ENCODE data around the gene PGAP6. TPM values are rescaled to one million over a fixed set of nuclear protein-coding genes. Genes with fewer than 3 reads are reported as not detected.

PGAP6 gene, protein sequence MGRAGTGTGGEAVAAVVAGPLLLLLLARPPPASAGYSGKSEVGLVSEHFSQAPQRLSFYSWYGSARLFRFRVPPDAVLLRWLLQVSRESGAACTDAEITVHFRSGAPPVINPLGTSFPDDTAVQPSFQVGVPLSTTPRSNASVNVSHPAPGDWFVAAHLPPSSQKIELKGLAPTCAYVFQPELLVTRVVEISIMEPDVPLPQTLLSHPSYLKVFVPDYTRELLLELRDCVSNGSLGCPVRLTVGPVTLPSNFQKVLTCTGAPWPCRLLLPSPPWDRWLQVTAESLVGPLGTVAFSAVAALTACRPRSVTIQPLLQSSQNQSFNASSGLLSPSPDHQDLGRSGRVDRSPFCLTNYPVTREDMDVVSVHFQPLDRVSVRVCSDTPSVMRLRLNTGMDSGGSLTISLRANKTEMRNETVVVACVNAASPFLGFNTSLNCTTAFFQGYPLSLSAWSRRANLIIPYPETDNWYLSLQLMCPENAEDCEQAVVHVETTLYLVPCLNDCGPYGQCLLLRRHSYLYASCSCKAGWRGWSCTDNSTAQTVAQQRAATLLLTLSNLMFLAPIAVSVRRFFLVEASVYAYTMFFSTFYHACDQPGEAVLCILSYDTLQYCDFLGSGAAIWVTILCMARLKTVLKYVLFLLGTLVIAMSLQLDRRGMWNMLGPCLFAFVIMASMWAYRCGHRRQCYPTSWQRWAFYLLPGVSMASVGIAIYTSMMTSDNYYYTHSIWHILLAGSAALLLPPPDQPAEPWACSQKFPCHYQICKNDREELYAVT
- total RNA-seq, result 54.2 TPM

GRCh38 chr16:381789-382717 is at the start of gene PGAP6:
Gene PGAP6, minus strand, starts transcription at chr16:381978. Its CDS starts 157 bp downstream, at chr16:381821.

GRCh38 chr16:425082-425718 is 43.4 kb upstream of the PGAP6 start, which contains the start of gene RAB11FIP3:
Gene RAB11FIP3, plus strand, starts transcription at chr16:425649. Its CDS starts 358 bp downstream, at chr16:426007.

GRCh38 chr16:401468-402348 is 19.9 kb upstream of the PGAP6 start, which contains the start of gene DECR2:
Gene DECR2, plus strand, starts transcription at chr16:401885. Its CDS starts 79 bp downstream, at chr16:401964.

GRCh38 chr16:397135-397661 is 15.4 kb upstream of the PGAP6 start, which contains the start of gene NME4:
Gene NME4, plus strand, starts transcription at chr16:397199. Its CDS starts 24 bp downstream, at chr16:397223.

GRCh38 chr16:370443-370842 is 11.3 kb downstream of the PGAP6 start, which contains the start of gene MRPL28:
Gene MRPL28, minus strand, starts transcription at chr16:370538. Its CDS starts 320 bp downstream, at chr16:370218.

DNA sequence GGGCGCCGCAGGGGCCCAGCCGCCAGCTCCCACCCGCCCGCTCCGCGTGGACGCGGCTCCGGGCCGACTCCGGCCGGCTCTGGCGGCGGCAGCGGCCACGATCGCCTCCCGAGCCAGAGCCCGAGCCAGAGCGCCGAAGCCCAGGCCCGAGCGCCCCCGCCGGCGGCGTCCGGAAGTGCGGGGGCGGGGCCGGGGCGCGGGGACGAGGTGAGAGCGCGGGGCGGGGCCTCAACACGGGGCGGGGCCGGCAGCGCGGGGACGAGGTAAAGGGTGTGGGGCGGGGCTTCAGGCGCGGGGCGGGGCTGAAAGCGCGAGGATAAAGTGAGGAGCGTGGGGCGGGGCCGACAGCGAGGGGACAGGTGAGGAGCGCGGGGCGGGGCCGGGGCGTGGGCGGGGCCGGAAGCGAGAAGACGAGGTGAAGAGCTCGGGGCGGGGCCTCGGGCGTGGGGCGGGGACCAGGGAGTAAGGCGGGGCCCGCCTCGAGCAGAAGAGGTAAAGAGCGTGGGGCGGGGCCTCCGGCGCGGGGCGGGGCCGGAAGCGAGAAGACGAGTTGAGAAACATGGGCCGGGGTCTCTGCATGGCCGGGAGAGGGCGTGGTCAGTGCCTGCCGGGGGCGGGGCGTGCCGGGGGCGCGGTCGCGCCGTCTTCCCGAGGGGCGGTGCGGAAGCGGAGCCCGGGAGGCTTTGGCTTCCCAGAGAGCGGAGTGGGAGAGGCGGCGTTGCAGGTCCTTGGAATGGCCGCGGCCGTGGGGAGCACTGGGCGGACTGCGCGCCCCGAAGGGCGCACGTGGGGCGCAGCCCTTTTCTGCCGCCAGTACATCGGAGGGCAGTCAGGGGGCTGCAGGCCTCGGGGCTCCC is 29.0 kb downstream of the PGAP6 start, which contains the start of gene AXIN1:
Gene AXIN1 (minus strand): TSS at position 177 of the 857 bp plus-strand sequence. CDS start 5,698 bp downstream, outside the sequence.

Other genes with a start within 250 kb of the PGAP6 start
- gene NPRL3, start 243.3 kb downstream of the PGAP6 start, total RNA-seq, result 31.1 TPM
- gene HBZ, start 229.3 kb downstream of the PGAP6 start, total RNA-seq, result 38.7 TPM
- 135 TPM for gene HBM, start 216.0 kb downstream of the PGAP6 start, total RNA-seq
- 14,996 TPM for gene HBA2, start 209.1 kb downstream of the PGAP6 start, total RNA-seq
- gene HBA1, start 205.3 kb downstream of the PGAP6 start, total RNA-seq, result 5,051 TPM
- gene HBQ1, start 201.5 kb downstream of the PGAP6 start, total RNA-seq, result 6.5 TPM
- 93.1 TPM for gene LUC7L, start 152.5 kb downstream of the PGAP6 start, total RNA-seq
- 70.0 TPM for gene FAM234A, start 147.2 kb downstream of the PGAP6 start, total RNA-seq
- 4.9 TPM for gene RGS11, start 106.0 kb downstream of the PGAP6 start, total RNA-seq
- gene ARHGDIG, start 101.4 kb downstream of the PGAP6 start, total RNA-seq, result 1.6 TPM
- gene PDIA2, start 98.8 kb downstream of the PGAP6 start, total RNA-seq, result 0.47 TPM
- gene AXIN1, start 29.3 kb downstream of the PGAP6 start, total RNA-seq, result 14.8 TPM
- gene MRPL28, start 11.4 kb downstream of the PGAP6 start, total RNA-seq, result 45.5 TPM
- 40.1 TPM for gene NME4, start 15.2 kb upstream of the PGAP6 start, total RNA-seq
- 22.0 TPM for gene DECR2, start 19.9 kb upstream of the PGAP6 start, total RNA-seq
- 108 TPM for gene RAB11FIP3, start 43.7 kb upstream of the PGAP6 start, total RNA-seq
- gene CAPN15, start 145.7 kb upstream of the PGAP6 start, total RNA-seq, result 37.6 TPM
- gene PRR35, start 178.4 kb upstream of the PGAP6 start, total RNA-seq, result 9.4 TPM
- gene NHLRC4, start 185.0 kb upstream of the PGAP6 start, total RNA-seq, result 18.0 TPM
- gene PIGQ, start 188.0 kb upstream of the PGAP6 start, total RNA-seq, result 76.1 TPM
- gene RAB40C, start 208.1 kb upstream of the PGAP6 start, total RNA-seq, result 24.2 TPM
- gene WFIKKN1, start 249.0 kb upstream of the PGAP6 start, total RNA-seq, result 1.8 TPM